ENCODE measurements around the gene TDRKH.
"Not testable (repeated sequence)": the region's sequence is repeated elsewhere in the genome, so short reads cannot be mapped to it uniquely, and the experiment has no call there.

TDRKH gene

DNA sequence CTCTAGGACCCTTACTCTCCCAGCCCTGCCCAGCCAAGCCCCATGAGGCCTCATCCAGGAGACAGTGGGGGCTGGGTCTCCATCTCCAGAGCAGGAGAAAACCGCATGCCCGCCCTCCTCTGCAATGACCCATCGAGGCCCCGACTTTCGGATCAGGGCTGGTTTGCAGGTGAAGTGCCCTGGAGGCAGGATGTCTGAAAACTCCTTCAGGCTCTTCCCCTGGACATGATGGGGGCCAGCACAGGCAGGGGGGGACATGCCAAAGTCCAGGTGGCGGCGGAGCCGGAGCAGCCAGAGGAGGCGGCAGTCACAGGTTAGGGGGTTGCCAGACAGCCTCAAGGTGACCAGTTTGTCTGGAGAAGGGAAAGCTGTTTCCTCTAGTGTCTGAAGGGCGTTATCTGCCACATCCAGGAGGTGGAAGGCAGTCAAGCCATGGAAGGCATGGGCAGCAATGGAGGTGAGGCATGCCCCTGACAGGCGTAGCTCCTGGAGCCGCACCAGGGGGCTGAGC lies 11.1 kb upstream of the TDRKH start:
- DNase-seq: no peak

DNA sequence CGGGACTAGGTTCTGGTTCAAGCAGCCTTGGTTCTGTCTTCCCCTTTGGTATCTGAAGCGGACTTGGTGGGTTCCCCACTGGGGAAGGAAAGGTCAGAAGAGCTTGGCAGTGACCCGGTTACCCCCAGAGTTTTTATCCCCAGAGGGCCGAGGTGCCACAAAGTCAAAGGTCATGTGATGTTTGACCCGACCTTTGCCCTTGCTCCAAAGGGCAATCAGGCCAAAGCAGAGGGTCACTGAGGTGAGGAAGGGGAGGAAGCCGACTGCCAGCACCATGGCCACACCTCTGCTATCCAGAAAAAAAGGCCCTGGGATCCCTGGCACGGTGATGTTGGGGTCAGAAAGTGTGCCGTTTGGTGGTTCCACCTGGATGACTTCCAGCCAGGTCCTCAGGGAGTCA lies 10.5 kb upstream of the TDRKH start:
- no peak for DNase-seq

DNA sequence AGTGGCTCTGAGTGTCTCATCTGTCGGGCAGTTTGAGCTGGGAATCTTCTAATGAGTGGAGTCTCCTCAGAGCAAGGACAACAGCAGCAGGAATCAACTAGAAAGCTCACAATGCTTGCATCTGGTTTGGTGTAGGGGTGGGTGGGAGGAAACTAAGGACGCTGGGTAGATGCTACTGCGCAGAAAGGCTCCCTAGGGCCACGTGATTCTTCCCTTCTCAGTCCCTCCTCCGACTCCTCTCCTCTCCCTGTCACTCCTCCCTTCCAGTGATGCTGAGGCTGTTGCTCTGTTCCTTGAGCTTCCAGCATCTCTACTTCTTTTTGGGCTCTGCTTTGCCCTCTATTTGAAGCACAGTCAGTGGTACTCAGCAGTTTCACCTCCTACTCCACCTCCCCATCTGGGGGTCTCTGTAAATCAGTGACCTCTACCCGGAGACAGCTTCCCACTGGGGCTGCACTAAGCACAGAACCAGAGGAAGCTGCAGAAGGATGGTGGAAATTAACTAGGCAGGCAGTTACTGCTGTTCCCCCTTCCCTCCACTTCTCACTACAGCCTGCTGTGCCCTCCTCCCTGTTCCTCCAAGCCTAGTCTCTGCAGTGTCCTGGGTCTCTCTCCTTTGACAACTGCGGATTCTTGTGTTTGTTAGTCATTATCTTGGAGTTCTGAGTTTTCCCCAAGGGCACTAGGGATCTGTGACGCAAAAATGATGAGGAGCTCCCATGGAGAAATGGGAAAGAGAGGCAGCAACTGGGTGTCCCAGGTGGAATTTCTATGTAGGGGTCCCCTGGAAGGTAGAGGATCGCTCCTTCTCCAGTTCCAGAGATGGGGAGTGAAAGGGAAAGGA lies 9.1 kb upstream of the TDRKH start:
- DNase-seq: no peak

- no peak for DNase-seq
Measured at GRCh38 chr1:151798571-151798970, 8.3 kb upstream of the TDRKH start.

- DNase-seq: peak; percentile 15
Measured at GRCh38 chr1:151790940-151791651, 796 bp upstream of the TDRKH start.

DNA sequence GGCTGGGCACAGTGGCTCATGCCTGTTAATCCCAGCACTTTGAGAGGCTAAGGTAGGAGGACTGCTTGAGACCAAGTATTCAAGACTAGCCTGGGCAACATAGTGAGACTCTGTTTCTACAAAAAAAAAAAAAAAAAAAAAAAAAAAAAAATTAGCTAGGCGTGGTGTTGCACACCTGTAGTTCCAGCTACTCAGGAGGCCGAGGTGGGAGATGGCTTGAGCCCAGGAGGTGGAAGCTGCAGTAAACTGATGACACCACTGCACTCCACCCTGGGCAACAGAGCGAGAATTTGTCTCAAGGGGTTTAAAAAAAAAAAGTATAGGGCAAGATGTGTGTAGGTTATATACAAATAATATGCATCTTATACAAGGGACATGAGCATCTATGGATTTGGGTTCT lies 2.6 kb downstream of the TDRKH start:
- DNase-seq: no peak

DNA sequence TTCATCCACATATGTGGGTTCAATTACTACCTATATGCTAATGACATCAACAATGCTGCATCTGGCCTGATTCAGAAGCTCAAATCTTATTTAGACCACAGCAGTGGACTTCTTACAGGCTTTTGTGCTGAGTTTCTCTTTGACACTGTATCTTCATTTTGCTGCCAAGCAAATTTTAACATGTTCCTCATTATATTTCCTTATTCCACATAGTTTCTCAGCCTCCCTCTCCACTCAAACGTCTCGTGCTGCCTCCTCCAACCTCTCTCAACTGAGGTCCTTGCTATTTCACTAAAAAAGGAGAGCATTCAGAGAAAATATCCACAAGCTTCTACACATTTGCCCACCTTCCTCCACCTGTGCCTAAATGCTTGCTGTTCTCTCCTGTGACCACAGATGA lies 6.5 kb downstream of the TDRKH start:
- no peak for DNase-seq

GRCh38 chr1:151782741-151783140 lies 7.6 kb downstream of the TDRKH start:
- no peak for DNase-seq

DNA sequence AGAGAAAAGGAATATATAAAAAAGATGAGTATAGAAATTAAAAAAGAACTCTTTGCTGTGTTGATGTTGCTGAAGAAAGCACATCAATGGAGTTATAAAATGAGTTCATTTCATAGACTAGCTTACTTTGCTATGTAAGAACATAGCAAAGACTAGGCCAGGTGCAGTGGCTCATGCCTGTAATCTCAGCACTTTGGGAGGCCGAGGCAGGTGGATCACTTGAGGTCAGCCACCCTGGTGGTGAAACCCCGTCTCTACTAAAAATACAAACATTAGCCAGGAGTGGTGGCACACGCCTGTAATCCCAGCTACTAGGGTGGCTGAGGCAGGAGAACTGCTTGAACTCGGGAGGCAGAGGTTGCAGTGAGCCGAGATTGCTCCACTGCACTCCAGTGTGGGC lies 8.3 kb downstream of the TDRKH start:
- DNase-seq: not testable (repeated sequence)

DNA sequence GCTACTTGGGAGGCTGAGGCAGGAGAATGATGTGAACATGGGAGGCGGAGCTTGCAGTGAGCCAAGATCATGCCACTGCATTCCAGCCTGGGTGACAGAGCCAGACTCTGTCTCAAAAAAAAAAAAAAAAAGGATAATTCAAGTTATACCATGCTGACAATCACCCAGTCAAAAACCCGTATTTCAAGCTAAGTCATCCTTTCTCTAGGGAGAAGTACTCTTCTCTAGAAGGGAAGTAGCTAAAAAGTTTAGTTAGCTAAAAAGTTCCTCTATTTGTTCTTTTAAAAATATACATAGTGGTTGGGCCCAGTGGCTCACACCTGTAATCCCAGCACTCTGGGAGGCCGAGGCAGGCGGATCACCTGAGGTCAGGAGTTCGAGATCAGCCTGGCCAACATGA lies 9.6 kb downstream of the TDRKH start:
- not testable (repeated sequence) for DNase-seq

DNA sequence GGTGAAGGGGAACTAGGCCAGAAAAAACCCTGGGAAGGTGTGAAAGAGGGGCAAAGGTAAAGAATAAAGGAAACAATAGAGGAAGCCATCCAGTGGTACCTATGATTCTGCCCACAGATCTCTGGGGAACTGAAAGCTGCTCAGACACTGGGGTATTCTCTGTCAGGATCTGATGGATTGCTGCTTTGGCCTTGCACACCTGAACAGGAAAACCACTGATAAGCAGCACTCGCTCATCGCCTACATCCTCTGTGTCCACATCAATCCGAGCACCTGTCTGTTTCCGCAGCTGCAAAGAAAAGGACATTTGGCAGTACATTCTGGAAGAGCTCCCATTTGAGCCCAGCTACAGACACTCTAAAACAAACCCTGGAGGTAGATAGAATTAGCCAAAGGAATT lies 10.4 kb downstream of the TDRKH start:
- no peak for DNase-seq

DNA sequence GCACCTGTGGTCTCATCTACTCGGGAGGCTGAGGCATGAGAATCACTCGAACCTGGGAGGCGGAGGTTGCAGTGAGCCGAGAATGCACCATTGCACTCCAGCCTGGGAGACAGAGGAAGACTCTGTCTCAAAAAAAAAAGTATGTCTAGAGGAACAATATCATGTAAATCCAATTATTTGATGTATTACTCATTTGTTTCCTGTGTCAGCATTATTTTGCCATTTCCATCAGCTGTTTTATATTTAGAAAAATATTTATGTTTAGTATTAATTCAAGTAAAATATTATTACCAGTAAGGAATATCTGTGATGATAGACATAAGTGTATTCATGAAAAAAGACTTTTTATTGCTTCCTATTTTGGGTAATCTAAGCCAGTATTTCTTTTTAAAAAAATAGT lies 13.0 kb downstream of the TDRKH start:
- DNase-seq: no peak

GRCh38 chr1:151776665-151777062 lies 13.6 kb downstream of the TDRKH start:
- no peak for DNase-seq

GRCh38 chr1:151775894-151776664 lies 14.2 kb downstream of the TDRKH start:
- no peak for DNase-seq

DNA sequence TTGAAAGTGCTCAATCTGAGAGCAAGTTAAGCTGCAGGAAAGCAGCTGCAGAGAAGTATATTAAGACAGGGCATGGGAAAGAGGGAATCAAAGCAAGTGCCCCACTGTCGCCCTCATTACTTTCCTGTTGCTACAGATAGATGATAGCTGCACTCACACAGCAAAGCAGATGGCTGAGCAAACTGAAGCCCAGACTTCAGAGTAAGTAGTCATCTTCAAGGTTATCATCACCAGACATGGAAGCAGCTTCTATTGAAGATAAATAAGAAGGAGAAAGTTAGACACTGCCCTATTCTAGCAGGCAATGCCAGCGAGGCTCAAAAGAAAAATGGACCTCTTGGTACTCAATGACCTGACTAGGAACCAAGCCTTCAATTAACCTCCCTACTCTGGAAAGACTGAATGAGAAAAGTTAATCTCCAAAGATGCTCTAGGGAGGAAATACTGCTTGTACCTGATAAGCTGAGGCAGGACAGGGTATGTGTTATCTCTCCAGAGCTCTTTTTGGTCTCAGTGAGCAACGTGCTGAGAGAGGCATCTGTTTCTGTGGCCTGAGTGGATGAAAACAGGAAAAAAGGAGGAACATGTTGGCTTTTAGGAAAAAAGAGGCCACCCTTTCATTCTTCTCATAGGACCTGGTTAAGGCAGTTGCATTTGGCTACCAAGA lies 15.9 kb downstream of the TDRKH start:
- no peak for DNase-seq

DNA sequence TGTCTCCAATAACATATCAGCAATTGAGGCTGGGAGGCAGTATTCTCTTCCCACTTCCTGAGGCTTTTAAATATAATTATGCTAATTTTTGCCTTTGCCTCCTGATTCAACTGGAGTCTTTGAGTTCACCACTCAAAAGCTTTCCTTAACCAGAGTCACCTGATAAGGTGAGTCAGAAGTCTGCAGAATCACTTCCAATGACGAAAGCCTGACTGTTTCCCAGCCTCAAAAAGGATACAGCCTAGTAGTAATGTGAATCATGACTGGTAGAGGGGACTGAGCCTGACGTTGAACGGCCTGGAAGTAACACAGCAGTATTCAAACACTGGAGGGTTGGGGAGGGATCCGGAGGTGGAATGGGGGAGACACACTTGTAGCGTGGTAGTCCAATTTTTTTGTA lies 16.6 kb downstream of the TDRKH start:
- no peak for DNase-seq

- DNase-seq: not testable (repeated sequence)
Measured at GRCh38 chr1:151769270-151769669, 21.0 kb downstream of the TDRKH start.

- not testable (repeated sequence) for DNase-seq
Measured at GRCh38 chr1:151768351-151769066, 21.8 kb downstream of the TDRKH start.

- no peak for DNase-seq
Measured at GRCh38 chr1:151763990-151764389, 26.3 kb downstream of the TDRKH start.

GRCh38 chr1:151762941-151763921 lies 27.1 kb downstream of the TDRKH start, which contains the start of gene MRPL9:
MRPL9 (minus strand) TSS chr1:151763496; CDS start chr1:151763479, 17 bp downstream.
- DNase-seq: peak; percentile 94
